ENCODE results near the gene PRH2. TPM values are rescaled to one million over a fixed set of nuclear protein-coding genes. Genes with fewer than 3 reads are reported as not detected.

PRH2 gene
- total RNA-seq, result not detected

DNA sequence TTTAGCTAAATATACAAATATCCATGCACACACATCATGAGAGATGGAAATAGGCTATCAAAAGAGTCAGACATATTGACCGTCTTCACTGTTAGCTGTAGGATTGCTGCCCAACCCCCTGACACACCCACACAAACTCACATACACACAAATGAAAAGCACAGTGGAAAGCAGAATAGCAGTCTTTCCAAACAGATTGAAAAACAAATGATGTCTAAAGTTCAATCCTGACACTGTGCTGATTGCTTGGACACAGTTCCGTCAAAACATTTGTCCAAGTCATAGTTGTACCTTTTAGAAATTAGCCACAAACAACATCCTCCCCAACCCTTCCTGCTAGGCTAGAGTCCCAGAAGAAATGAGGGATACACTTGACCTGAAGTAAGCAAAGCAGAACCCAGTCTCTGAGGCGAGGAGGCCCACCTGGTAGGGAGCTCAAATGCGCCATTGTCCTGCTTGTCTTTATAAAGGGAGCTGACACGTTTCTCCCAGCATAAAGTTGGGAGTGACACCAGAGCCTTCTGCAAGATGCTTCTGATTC is at the start of gene PRH2:
Gene PRH2, plus strand, starts transcription at position 491 of the 541 bp plus-strand sequence. Its CDS starts 38 bp downstream, at position 529.
- Mint-ChIP-seq H3K9me3 (no peaks in the 10 kb centered on the region), H3K27ac (no peak within 1 kb of the TSS), H3K4me3 (no peak within 1 kb of the TSS), H3K36me3 (ENCODE audit: low read depth) (no peaks in the 10 kb centered on the region), H3K4me1 (no peaks in the 10 kb centered on the region), H3K27me3 (no peaks in the 10 kb centered on the region)
- ChIA-PET CTCF (no interaction called here), POLR2A (no interaction called here)
- no peak for DNase-seq

DNA sequence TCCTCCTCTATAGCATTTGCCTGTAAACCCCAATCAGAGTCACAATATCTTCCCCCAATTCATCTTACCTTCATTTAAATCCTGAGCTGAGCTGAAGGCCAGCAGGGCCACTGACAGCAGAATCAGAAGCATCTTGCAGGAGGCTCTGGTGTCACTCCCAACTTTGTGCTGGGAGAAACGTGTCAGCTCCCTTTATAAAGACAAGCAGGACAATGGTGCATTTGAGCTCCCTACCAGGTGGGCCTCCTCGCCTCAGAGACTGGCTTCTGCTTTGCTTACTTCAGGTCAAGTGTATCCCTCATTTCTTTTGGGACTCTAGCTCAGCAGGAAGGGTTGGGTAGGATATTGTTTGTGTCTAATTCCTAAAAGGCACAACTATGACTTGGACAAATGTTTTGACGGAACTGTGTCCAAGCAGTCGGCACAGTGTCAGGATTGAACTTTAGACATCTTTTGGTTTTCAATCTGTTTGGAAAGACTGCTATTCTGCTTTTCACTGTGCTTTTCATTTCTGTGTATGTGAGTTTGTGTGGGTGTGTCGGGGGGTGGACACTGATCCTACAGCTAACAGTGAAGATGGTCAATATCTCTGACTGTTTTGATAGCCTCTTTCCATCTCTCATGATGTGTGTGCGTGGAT is 44.8 kb upstream of the PRH2 start, which contains the start of gene PRH1:
Gene PRH1, minus strand, starts transcription at position 170 of the 640 bp plus-strand sequence. Its CDS starts 38 bp downstream, at position 132.
- H3K27ac Mint-ChIP-seq, result no peak within 1 kb of the TSS
- no peak for DNase-seq
- no peaks in the 10 kb centered on the region for H3K36me3 Mint-ChIP-seq (ENCODE audit: low read depth)
- no peaks in the 10 kb centered on the region for H3K4me1 Mint-ChIP-seq
- ChIA-PET POLR2A (no interaction called here), CTCF (no interaction called here)
- H3K27me3 Mint-ChIP-seq, result no peaks in the 10 kb centered on the region
- no peaks in the 10 kb centered on the region for H3K9me3 Mint-ChIP-seq
- H3K4me3 Mint-ChIP-seq, result no peak within 1 kb of the TSS

DNA sequence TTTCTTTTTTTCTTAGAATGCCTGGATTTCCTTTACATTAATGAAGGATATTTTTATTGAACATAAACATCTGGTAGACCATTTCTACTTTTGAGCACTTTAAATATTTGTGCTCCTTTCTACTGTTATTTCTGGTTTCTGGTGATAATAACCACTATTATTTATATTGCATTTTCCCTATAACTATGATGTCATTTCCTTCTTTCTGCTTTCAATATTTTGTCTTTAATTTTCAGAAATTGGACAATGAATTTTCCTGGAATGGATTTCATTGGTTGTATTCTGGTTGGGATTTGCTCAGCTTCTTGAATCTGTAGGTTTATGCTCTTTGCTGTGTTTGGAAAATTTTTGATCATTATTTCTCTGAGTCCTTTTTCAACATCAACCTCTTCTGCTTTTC is 39.8 kb upstream of the PRH2 start:
- Mint-ChIP-seq H3K27me3 (no peaks in the 10 kb centered on the region), H3K36me3 (ENCODE audit: low read depth) (no peaks in the 10 kb centered on the region), H3K9me3 (no peaks in the 10 kb centered on the region), H3K4me3 (no peak overlapping the region), H3K4me1 (no peaks in the 10 kb centered on the region), H3K27ac (no peak overlapping the region)
- no peak for DNase-seq
- ChIA-PET POLR2A (no interaction called here), CTCF (no interaction called here)

DNA sequence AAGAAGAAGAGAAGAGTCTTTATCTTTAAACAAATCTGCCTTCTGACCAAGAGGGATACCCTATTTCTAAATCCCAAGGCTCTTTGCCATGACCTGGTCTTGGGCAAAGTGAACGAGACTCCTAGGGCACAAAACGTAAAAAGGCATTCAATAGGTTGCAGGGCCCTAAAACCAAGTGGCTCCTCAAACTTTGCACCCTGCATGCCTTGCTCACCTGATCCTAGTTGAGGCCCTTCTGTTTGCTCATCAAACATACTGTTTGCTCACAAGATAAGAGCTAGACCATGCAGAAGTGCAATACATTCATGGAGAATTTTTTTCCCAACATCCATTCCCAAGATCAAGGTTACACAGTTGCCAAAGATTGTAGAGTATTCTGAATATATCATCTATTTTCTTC is 37.1 kb upstream of the PRH2 start:
- POLR2A ChIA-PET, result no interaction called here
- no peak overlapping the region for H3K27ac Mint-ChIP-seq
- no peaks in the 10 kb centered on the region for H3K36me3 Mint-ChIP-seq (ENCODE audit: low read depth)
- CTCF ChIA-PET, result no interaction called here
- no peaks in the 10 kb centered on the region for H3K4me1 Mint-ChIP-seq
- H3K9me3 Mint-ChIP-seq, result no peaks in the 10 kb centered on the region
- no peaks in the 10 kb centered on the region for H3K27me3 Mint-ChIP-seq
- H3K4me3 Mint-ChIP-seq, result no peak overlapping the region
- DNase-seq, result no peak

DNA sequence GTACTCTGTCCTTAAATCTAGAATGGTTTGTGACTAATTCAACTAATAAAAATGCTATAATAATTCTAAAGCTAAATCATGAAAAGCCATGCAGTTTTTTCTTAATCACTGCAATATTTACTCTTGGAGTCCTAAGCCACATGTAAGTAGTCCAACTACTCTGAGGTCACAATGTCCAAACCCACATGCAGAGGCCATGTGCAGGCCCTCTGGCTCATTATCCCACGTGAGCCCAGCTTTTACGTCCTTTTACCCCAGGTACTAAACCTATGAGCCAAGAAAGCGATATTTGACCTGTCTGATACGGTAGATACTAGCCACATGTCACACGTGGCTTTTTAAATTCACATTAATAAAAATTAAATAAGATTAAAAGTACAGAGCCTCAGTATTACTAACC is 32.2 kb upstream of the PRH2 start:
- ChIA-PET POLR2A (no interaction called here), CTCF (interaction anchor here (0.6 kb wide), 1 partner anchor 375 kb away, joined by 4 read pairs; no protein-coding TSS in a partner anchor)
- Mint-ChIP-seq H3K4me3 (no peak overlapping the region), H3K4me1 (no peaks in the 10 kb centered on the region), H3K9me3 (peaks cover 2% of the 10 kb centered on the region), H3K27ac (no peak overlapping the region), H3K36me3 (ENCODE audit: low read depth) (no peaks in the 10 kb centered on the region), H3K27me3 (no peaks in the 10 kb centered on the region)
- DNase-seq, result no peak

DNA sequence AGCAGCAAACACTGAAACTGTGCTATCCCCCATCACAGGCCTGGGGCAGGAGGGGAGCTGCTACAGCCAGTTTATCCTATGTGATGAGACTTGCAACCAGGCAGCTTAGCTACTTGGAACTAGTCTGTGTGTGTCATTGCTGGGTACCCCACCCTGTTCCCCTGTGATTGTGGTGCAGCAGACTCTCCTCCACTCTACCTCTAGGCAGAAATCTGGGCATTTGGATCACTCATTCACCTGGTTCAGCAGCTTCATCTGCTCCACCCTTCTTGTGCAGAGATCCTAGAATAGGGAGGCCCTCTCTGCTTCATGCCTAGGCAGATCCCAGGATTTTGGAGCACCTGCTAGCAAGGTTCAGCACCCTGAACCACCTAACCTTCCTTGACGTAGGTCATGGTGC is 28.5 kb upstream of the PRH2 start:
- H3K27me3 Mint-ChIP-seq, result no peaks in the 10 kb centered on the region
- ChIA-PET POLR2A (no interaction called here), CTCF (no interaction called here)
- no peak for DNase-seq
- H3K36me3 Mint-ChIP-seq (ENCODE audit: low read depth), result no peaks in the 10 kb centered on the region
- no peak overlapping the region for H3K27ac Mint-ChIP-seq
- H3K4me3 Mint-ChIP-seq, result no peak overlapping the region
- H3K9me3 Mint-ChIP-seq, result peaks cover 20% of the 10 kb centered on the region
- no peaks in the 10 kb centered on the region for H3K4me1 Mint-ChIP-seq

DNA sequence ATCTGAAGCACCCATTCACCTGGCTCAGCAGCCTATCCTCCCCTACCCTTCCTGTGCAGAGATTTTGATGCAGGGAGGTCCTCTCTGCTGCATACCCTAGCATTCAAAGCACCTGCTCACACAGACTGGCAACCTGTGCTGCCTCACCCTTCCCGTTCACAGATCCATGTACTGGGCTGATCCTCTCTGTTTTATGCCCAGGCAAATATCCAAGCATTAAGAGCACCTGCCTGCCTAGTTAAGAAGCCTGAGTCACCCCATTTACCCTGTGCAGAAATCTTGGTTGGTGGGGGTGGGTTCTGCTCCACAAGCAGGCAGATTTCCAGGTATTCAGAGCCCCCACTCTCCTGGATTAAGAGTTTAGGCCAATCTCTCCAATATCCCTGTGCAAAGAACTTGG is 28.1 kb upstream of the PRH2 start:
- H3K27ac Mint-ChIP-seq, result no peak overlapping the region
- H3K9me3 Mint-ChIP-seq, result peaks cover 20% of the 10 kb centered on the region
- POLR2A ChIA-PET, result no interaction called here
- H3K27me3 Mint-ChIP-seq, result no peaks in the 10 kb centered on the region
- H3K36me3 Mint-ChIP-seq (ENCODE audit: low read depth), result peaks cover 2% of the 10 kb centered on the region
- CTCF ChIA-PET, result no interaction called here
- no peak overlapping the region for H3K4me3 Mint-ChIP-seq
- H3K4me1 Mint-ChIP-seq, result no peaks in the 10 kb centered on the region
- DNase-seq, result no peak

DNA sequence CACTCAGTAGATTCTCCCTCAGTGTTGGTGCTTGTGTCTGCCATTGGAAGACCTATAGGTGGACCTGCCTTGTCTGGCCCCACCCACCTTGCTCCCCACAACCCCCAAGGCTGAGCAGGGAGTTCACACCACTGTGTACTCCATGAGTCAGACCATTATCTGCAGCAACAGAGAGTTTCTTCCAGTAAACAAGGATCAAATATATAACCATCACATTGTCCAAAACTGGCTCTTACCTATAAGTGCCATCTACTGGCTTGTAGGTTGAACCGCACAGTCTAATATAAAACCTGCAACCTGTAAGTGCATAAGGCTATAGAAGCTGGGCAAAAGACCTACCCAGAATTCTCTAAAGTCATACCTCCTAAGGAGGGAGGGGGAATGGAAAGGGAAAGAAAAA is 27.6 kb upstream of the PRH2 start:
- no peak overlapping the region for H3K4me3 Mint-ChIP-seq
- ChIA-PET POLR2A (no interaction called here), CTCF (no interaction called here)
- no peak for DNase-seq
- H3K27me3 Mint-ChIP-seq, result no peaks in the 10 kb centered on the region
- peaks cover 2% of the 10 kb centered on the region for H3K36me3 Mint-ChIP-seq (ENCODE audit: low read depth)
- peaks cover 20% of the 10 kb centered on the region for H3K9me3 Mint-ChIP-seq
- no peak overlapping the region for H3K27ac Mint-ChIP-seq
- H3K4me1 Mint-ChIP-seq, result no peaks in the 10 kb centered on the region

DNA sequence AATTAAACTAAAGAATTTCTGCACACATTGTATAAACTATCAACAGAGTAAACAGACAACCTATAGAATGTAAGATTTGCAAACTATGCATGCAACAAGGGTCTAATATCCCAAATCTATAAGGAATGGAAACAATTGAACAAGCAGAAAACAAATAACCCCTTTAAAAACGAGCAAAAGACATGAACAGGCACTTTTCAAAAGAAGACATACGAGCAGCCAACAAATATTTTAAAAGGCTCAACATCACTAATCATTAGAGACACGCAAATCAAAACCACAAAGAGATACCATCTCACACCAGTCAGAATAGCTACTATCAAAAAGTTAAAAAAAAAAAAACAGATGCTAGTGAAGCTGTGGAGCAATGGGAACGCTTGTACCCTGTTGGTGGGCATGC is 24.4 kb upstream of the PRH2 start:
- no peak for DNase-seq
- peaks cover 17% of the 10 kb centered on the region for H3K9me3 Mint-ChIP-seq
- H3K27me3 Mint-ChIP-seq, result no peaks in the 10 kb centered on the region
- H3K4me3 Mint-ChIP-seq, result no peak overlapping the region
- H3K36me3 Mint-ChIP-seq (ENCODE audit: low read depth), result peaks cover 2% of the 10 kb centered on the region
- ChIA-PET CTCF (no interaction called here), POLR2A (no interaction called here)
- no peak overlapping the region for H3K27ac Mint-ChIP-seq
- no peaks in the 10 kb centered on the region for H3K4me1 Mint-ChIP-seq

DNA sequence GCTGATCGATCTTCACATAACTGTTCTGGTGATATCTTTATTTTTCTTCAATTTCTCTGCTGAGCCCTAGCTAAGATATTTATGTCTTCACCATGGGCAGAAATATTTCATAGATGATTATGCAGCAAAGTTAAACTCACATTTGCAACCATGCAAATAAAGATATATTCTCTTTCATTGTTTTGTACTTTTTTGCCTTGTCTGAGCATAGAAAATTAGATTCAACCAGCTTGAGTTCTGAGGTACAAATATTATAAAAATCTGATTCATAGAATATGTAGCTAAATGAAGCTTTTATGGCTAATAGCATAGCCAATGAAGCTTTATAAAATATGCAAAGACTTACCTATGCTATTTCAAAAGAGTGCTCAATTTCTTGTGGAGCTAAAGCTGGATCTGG is 19.6 kb upstream of the PRH2 start, which contains the start of gene TAS2R13:
Gene TAS2R13, minus strand, starts transcription at position 101 of the 400 bp plus-strand sequence. CDS start 264 bp downstream, outside the sequence.
- H3K4me3 Mint-ChIP-seq, result no peak within 1 kb of the TSS
- POLR2A ChIA-PET, result no interaction called here
- no peaks in the 10 kb centered on the region for H3K4me1 Mint-ChIP-seq
- H3K27ac Mint-ChIP-seq, result no peak within 1 kb of the TSS
- H3K27me3 Mint-ChIP-seq, result no peaks in the 10 kb centered on the region
- CTCF ChIA-PET, result no interaction called here
- H3K9me3 Mint-ChIP-seq, result peaks cover 6% of the 10 kb centered on the region
- no peak for DNase-seq
- H3K36me3 Mint-ChIP-seq (ENCODE audit: low read depth), result peaks cover 2% of the 10 kb centered on the region

DNA sequence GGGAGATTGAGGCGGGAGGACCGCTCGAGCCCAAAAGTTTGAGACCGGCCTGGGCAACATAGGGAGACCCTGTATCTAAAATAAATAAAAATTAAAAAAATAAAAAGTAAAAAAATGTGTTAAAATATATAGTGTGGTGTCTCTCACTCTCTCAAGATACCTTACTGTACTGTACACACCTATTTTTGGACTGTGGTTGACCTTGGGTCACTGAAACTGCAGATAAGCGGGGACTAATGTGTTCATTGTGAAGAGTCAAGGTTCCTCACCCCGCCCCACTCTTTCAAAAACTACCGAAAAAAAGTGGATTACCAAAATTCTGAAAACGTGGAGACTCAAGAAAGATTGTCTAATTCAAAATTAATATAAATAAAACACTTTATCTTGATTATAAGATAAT is 18.7 kb upstream of the PRH2 start:
- Mint-ChIP-seq H3K36me3 (ENCODE audit: low read depth) (peaks cover 2% of the 10 kb centered on the region), H3K4me3 (no peak overlapping the region), H3K9me3 (no peaks in the 10 kb centered on the region), H3K27ac (no peak overlapping the region), H3K4me1 (no peaks in the 10 kb centered on the region), H3K27me3 (no peaks in the 10 kb centered on the region)
- ChIA-PET POLR2A (no interaction called here), CTCF (no interaction called here)
- DNase-seq, result no peak

DNA sequence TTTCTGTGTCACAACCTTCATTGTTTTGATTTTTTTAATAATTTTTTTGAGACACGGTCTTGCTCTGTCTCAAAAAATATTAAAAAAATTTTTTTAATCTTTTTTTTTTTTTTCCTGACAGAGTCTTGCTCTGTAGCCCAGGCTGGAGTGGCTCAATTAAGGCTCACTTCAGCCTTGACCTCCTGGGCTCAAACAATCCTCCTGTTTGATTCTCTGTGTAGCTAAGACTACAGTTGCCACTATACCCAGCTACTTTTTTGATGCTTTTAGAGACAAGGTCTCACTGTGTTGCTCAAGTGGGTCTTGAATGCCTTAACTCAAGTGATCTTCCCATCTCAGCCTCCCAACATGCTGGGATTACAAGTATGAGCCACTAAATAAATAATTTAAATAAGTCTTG is 9.2 kb upstream of the PRH2 start:
- no peak for DNase-seq
- Mint-ChIP-seq H3K4me1 (no peaks in the 10 kb centered on the region), H3K36me3 (ENCODE audit: low read depth) (no peaks in the 10 kb centered on the region), H3K9me3 (no peaks in the 10 kb centered on the region), H3K4me3 (no peak overlapping the region), H3K27ac (no peak overlapping the region), H3K27me3 (no peaks in the 10 kb centered on the region)
- CTCF ChIA-PET, result no interaction called here
- POLR2A ChIA-PET, result no interaction called here

DNA sequence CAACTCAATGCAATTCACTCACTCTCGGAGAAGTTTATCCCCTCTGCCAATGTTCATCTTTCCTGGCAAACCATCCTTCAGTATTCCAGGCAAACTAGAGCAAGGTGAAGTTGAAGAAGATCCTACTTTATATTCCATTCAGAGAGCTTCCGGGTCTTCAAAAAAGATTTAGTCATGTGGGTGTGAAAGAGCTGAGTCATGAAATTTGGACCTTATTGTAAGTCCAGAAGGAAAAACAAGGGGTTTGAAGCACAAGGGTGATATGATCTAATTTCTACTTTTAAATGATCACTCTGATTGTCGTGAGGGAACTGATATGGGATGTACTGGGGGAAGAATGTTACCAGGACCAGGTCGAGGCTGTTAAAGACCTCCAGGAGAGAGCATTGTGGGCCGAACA is 2.8 kb upstream of the PRH2 start:
- Mint-ChIP-seq H3K27me3 (no peaks in the 10 kb centered on the region), H3K9me3 (no peaks in the 10 kb centered on the region), H3K4me1 (no peaks in the 10 kb centered on the region), H3K27ac (no peak overlapping the region), H3K4me3 (no peak overlapping the region), H3K36me3 (ENCODE audit: low read depth) (no peaks in the 10 kb centered on the region)
- CTCF ChIA-PET, result no interaction called here
- no peak for DNase-seq
- POLR2A ChIA-PET, result no interaction called here

DNA sequence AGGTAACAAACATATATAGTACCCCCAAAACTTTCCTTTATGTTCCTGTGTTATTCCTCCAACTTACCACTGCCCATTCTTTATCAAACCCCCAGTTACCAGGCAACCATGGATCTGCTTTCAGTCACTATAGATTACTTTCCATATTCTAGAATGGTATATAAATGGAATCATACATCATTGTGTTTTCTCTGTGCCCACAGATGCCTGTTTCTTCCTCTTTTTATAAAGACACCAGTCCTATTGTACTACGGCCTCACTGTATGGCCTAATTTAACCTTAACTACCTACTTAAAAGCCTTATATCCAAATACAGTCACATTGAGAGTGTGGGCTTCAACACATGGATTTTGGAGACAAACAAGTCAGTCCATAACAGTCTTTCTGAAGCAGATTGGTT is 7.5 kb downstream of the PRH2 start:
- no peak for DNase-seq
- Mint-ChIP-seq H3K36me3 (ENCODE audit: low read depth) (no peaks in the 10 kb centered on the region), H3K27me3 (no peaks in the 10 kb centered on the region), H3K4me1 (no peaks in the 10 kb centered on the region), H3K4me3 (no peak overlapping the region), H3K27ac (no peak overlapping the region), H3K9me3 (no peaks in the 10 kb centered on the region)
- ChIA-PET CTCF (no interaction called here), POLR2A (no interaction called here)

Data from activated CD4-positive, alpha-beta memory T cell treated with anti-CD3 and anti-CD28 coated beads, Interleukin-2, amount 10 ng/mL, durations not matched to agents 7 days and 5 days (primary cell).